Superior temporal gyrus (tissue), 1 donor: ENCODE measurements around the gene RAMP3.
"Not testable (repeated sequence)": the region's sequence is repeated elsewhere in the genome, so short reads cannot be mapped to it uniquely, and the experiment has no call there.

Experiments
- DNase-seq: peaks from one replicate; pipeline ENCODE4 v3.0.0-alpha.2; 2016; ENCODE audit errors: extremely low spot score

RAMP3 gene

DNA sequence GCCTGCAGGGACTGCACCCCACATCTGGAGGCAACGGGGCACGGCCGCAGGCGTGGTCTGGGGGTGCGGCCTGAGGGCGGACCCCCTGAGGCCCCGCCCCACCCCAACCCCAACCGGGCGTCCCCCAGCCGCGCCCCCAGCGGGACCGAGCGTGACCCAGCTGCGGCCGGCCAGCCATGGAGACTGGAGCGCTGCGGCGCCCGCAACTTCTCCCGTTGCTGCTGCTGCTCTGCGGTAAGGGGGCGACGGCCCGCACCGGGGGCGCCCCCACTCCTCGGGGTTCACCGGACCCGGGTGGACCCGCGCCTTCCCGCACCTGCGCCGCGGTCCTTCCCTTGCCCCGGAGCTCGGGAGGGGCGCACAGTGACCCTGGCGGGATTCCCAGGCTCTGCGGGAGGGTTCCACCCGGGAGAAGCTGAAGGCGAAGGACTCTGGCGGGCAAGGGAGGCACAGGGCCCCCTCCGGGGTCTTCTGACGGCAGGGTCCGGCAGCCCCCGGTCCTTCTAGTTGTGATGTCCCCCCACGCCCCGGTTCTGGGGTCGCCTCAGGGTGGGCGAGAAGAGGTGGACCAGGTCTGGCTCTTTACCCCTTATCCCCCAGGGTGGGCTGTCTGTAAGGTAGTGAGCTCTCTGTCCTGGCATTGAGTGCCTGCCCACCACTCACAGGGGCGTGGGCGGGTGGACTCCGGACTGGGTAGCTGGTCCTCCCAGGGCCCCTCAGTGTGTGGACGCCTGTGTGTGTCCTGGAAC, at the start of gene RAMP3:
Gene RAMP3 (plus strand): TSS at position 139 of the 749 bp plus-strand sequence. CDS start 38 bp downstream, at position 177.
- DNase-seq = no peak

GRCh38 chr7:45108863-45109262, 48.7 kb upstream of the RAMP3 start:
- no peak for DNase-seq

GRCh38 chr7:45111298-45112223, 46.0 kb upstream of the RAMP3 start, which contains the start of gene TBRG4:
TBRG4 (minus strand) TSS chr7:45111697; CDS start chr7:45109237, 2,460 bp downstream.
- DNase-seq = peak; percentile 96

GRCh38 chr7:45112648-45113047, 44.9 kb upstream of the RAMP3 start:
- DNase-seq = no peak

GRCh38 chr7:45114257-45114656, 43.3 kb upstream of the RAMP3 start:
- not testable (repeated sequence) for DNase-seq

DNA sequence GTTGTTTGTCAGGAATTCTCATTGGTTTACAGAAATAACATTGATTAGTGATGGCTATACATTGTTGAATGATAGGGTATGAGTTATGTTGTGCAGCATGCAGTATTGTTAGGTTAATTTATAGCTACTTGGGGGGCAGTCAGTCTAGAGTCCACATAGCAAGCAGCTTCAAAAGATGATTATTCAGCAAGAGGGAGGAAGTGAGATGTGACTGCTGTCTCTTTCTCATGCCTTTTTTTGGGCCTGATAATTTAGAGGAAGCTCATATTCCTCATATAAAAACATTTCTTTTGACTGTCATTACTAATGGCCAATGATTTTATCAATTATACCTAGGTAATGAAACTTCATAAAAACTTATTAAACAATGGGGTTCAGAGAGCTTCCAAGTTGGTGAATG, 42.7 kb upstream of the RAMP3 start:
- no peak for DNase-seq

- no peak for DNase-seq
Observed at GRCh38 chr7:45116048-45116447, 41.5 kb upstream of the RAMP3 start.

- no peak for DNase-seq
Observed at GRCh38 chr7:45117582-45117981, 40.0 kb upstream of the RAMP3 start.

DNA sequence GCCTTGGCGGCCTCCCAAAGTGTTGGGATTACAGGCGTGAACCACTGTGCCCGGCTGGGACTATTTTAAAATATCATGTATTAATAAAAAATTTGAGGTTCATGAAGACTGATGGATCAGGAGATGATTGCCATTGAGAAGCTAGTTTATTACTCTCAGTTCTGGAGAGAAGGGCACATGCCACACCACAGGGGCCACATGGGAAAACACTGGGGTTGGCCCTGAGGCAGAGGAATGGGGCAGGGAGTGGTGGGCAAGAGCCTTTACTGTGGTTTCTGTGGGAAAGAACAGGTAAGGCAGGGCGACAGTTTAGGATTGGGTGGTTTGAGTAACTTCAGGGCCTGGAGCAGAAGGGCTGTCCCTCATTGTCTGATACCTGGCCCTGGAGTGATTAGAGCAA, 39.3 kb upstream of the RAMP3 start:
- DNase-seq = no peak

- DNase-seq = no peak
Observed at GRCh38 chr7:45118889-45119331, 38.7 kb upstream of the RAMP3 start.

GRCh38 chr7:45119550-45119949, 38.0 kb upstream of the RAMP3 start:
- no peak for DNase-seq

GRCh38 chr7:45122975-45123860, 34.4 kb upstream of the RAMP3 start:
- DNase-seq = no peak

DNA sequence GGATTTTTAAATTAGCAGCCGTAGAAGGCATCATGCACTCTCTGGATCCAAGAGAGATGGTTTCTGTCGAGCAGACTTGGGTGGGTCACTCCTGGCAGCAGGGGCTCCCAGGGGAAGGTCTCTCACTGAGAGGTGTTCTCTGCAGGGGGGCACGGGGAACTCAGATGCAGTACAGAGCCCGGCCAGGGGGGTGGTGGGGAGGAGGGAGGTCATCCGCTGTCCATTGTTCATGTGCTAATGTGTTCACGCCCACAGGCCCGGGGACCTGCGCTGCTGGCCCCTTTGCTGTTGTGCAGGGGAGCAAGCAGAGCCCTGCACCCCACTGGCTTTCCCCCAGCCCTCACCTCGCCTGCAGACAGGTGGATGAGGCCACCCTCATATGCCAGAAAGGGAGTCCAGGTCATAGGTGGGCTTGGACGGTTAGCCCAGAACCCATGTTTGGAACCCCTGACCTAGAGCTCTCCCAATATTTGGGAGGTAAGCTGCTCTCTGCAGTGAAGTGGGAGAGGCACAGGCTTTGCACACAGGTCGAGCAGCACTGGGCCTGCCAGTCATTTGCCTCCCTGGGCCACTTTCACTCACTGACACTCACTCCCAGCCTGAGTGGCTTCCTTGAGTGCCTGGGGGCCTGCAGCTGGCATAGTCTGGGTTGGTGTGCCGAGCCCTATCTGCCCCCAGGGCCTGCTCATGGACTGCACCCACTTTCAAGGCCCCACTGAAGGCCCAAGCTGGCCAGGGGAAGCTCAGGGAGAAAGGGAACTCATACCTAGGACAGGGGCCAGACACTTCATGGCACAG, 33.5 kb upstream of the RAMP3 start:
- no peak for DNase-seq

- no peak for DNase-seq
Observed at GRCh38 chr7:45125193-45125904, 32.2 kb upstream of the RAMP3 start.

- no peak for DNase-seq
Observed at GRCh38 chr7:45126201-45126600, 31.4 kb upstream of the RAMP3 start.

DNA sequence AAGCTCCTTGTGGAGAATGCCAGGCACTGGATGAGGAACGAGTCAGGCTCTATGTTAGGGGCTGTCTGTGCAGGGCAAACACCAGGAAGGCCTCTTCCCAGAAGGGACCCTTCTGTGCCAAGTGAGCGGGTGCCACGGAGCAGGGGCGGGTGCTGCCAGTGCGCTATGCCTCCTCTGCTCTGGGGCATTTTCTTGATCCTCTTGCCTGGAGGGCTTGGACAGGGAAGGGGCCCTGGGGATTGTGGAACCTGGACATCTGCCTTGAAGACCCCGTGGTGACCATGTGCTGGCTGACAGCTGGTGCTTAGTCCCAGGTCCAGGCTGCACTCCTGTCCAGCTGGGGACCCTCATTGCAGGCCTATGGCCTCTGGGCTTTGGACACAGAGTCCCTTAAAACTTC, 30.7 kb upstream of the RAMP3 start:
- no peak for DNase-seq

DNA sequence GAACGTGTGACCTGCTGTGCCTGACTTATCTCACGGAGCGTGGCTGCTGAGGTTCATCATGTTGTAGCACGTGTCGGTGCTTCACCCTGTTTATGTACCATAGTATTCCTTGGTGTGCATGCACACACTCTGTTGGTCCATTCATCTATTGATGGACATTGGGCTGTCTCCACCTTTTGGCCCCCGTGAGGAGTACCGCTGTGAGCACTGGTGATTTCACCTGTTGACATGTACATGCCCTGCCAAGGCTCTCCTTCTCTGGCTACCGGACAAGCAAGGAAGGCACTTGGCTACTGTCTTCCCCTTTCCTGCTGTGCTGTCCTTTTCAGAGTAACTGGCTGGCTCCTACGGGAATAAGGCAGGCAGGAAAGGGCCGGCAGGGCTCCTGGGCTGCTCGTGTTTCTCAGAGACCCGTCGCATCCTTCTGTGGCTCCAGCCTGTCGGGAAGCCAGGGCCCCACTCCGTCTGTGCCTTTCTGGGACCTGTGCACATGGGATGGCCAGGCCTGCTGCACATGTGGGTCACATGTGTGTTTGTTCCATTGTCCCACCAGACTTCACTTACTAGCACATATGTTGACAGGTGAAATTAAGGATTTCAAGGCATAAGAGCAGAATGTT, 28.3 kb upstream of the RAMP3 start:
- no peak for DNase-seq

GRCh38 chr7:45129906-45130305, 27.7 kb upstream of the RAMP3 start:
- DNase-seq = no peak

- DNase-seq = no peak
Observed at GRCh38 chr7:45130910-45131309, 26.7 kb upstream of the RAMP3 start.

- no peak for DNase-seq
Observed at GRCh38 chr7:45131891-45132290, 25.7 kb upstream of the RAMP3 start.
